Activated naive CD4-positive, alpha-beta T cell treated with anti-CD3 and anti-CD28 coated beads, Interleukin-2, amount 10 ng/mL, durations not matched to agents 7 days and 5 days (primary cell): ENCODE data around the gene OGFRL1.
"Not testable (repeated sequence)": the region's sequence is repeated elsewhere in the genome, so short reads cannot be mapped to it uniquely, and the experiment has no call there.

Experiments
- CTCF ChIA-PET: fragments of 350-600 bp; sonication (Branson Sonifier 250); formaldehyde crosslinking; loops from one replicate; lab custom pipeline; 2021; ENCODE audit warnings: antibody characterized with exemption; lab: Charles Lee
- DNase-seq: peaks from one replicate; pipeline ENCODE4 v3.0.0-alpha.2; 2020
- H3K27ac Mint-ChIP-seq: one replicate; pipeline ENCODE4 v1.8.0; 2021; ENCODE audit warnings: mild to moderate bottlenecking, moderate library complexity, mixed read lengths
- H3K27me3 Mint-ChIP-seq: one replicate; pipeline ENCODE4 v1.8.0; 2021; ENCODE audit warnings: mild to moderate bottlenecking, mixed read lengths
- H3K36me3 Mint-ChIP-seq: one replicate; pipeline ENCODE4 v1.8.0; 2021; ENCODE audit warnings: mixed read lengths
- H3K4me1 Mint-ChIP-seq: one replicate; pipeline ENCODE4 v1.8.0; 2021; ENCODE audit warnings: mixed read lengths
- H3K4me3 Mint-ChIP-seq: one replicate; pipeline ENCODE4 v1.8.0; 2021; ENCODE audit warnings: mild to moderate bottlenecking, moderate library complexity, mixed read lengths
- H3K9me3 Mint-ChIP-seq: one replicate; pipeline ENCODE4 v1.8.0; 2021; ENCODE audit warnings: mixed read lengths

Gene OGFRL1

GRCh38 chr6:71266392-71266791 is 22.2 kb upstream of the OGFRL1 start:
- H3K9me3 Mint-ChIP-seq, CTCF ChIA-PET, H3K27me3 Mint-ChIP-seq, DNase-seq, H3K27ac Mint-ChIP-seq, H3K4me3 Mint-ChIP-seq, H3K4me1 Mint-ChIP-seq, H3K36me3 Mint-ChIP-seq: not testable (repeated sequence)

- no peak for DNase-seq
- CTCF ChIA-PET, result no interaction called here
Measured at GRCh38 chr6:71268735-71269437, 19.7 kb upstream of the OGFRL1 start.

GRCh38 chr6:71277926-71278600 is 10.5 kb upstream of the OGFRL1 start:
- Mint-ChIP-seq H3K27me3 (peaks cover 17% of the 10 kb centered on the region), H3K9me3 (peaks cover 2% of the 10 kb centered on the region), H3K27ac (no peak overlapping the region), H3K4me1 (no peaks in the 10 kb centered on the region), H3K4me3 (no peak overlapping the region), H3K36me3 (no peaks in the 10 kb centered on the region)
- CTCF ChIA-PET, result interaction anchor here (1.1 kb wide), 1 partner anchor 10 kb away, joined by 3 read pairs; no protein-coding TSS in a partner anchor
- no peak for DNase-seq

More at GRCh38 chr6:71268735-71269437, 19.7 kb upstream of the OGFRL1 start:
- Mint-ChIP-seq H3K27me3 (peaks cover 8% of the 10 kb centered on the region), H3K36me3 (no peaks in the 10 kb centered on the region), H3K4me3 (no peak overlapping the region), H3K9me3 (no peaks in the 10 kb centered on the region), H3K4me1 (no peaks in the 10 kb centered on the region), H3K27ac (no peak overlapping the region)

DNA sequence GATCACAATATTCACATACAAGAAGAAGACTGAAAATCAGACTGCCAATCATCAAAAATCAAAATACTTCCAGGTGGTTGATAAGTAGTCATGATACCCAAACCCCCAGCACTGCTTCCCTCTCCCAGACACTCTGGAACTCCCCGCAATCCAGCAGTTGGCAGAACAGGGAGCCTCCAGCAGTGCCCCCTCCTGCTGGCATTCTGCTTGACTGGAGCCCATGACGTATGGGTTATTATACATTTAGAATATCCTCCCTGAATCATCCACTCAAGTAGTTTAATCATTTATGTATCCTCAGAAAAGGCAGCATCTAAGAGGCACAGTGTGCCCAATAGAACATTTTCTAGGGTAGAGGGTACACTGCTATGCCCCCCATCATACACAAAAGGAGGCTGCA is 9.3 kb upstream of the OGFRL1 start:
- Mint-ChIP-seq H3K27me3 (peaks cover 17% of the 10 kb centered on the region), H3K4me1 (no peaks in the 10 kb centered on the region), H3K9me3 (peaks cover 2% of the 10 kb centered on the region), H3K27ac (no peak overlapping the region), H3K36me3 (no peaks in the 10 kb centered on the region), H3K4me3 (no peak overlapping the region)
- no peak for DNase-seq
- CTCF ChIA-PET, result no interaction called here

GRCh38 chr6:71279740-71280139 is 8.9 kb upstream of the OGFRL1 start:
- no peaks in the 10 kb centered on the region for H3K4me1 Mint-ChIP-seq
- H3K9me3 Mint-ChIP-seq, result peaks cover 2% of the 10 kb centered on the region
- H3K36me3 Mint-ChIP-seq, result no peaks in the 10 kb centered on the region
- H3K27ac Mint-ChIP-seq, result no peak overlapping the region
- CTCF ChIA-PET, result no interaction called here
- H3K27me3 Mint-ChIP-seq, result peaks cover 17% of the 10 kb centered on the region
- no peak for DNase-seq
- H3K4me3 Mint-ChIP-seq, result no peak overlapping the region

GRCh38 chr6:71280701-71281100 is 7.9 kb upstream of the OGFRL1 start:
- Mint-ChIP-seq H3K27me3 (peaks cover 17% of the 10 kb centered on the region), H3K27ac (no peak overlapping the region), H3K36me3 (no peaks in the 10 kb centered on the region), H3K9me3 (peaks cover 1% of the 10 kb centered on the region), H3K4me3 (no peak overlapping the region), H3K4me1 (no peaks in the 10 kb centered on the region)
- no peak for DNase-seq
- CTCF ChIA-PET, result no interaction called here

DNA sequence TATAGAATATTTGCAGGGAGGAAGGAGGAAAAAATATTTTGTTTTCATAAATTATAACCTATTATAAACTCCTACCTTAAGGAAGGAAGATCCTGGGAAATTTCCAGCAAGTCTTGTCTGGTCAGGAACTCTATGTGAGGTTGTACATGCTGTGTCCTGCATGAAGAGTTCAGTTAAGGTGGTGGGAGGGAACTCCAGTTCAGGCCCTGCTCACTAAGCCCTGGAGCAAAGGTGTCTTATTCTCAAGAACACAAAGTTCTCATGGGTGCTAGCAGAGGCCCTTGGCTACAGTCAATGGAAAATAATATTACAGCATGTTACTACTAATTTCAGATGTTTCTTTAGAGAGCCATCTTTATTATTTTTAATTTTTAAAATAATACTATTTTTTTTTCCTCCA is 3.8 kb upstream of the OGFRL1 start:
- Mint-ChIP-seq H3K27ac (no peak overlapping the region), H3K4me1 (peaks cover 16% of the 10 kb centered on the region), H3K27me3 (peaks cover 10% of the 10 kb centered on the region), H3K9me3 (no peaks in the 10 kb centered on the region), H3K36me3 (no peaks in the 10 kb centered on the region), H3K4me3 (no peak overlapping the region)
- DNase-seq, result no peak
- CTCF ChIA-PET, result no interaction called here

DNA sequence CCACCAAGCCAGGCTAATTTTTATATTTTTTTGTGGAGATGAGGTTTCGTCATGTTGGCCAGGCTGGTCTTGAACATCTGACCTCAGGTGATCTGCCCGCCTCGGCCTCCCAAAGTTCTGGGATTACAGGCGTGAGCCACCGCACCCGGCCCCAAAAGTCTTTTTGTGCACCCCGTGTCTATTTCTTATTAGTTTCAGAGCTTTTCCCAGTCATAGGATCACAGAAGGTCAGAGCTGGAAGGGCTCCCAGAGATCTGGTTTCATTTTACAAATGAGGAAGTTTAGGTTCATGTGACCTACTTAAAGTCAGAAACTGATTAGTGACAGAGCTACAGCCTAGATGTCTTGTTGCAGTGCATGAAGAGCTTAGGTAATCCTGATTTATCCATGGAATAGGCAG is 1.6 kb upstream of the OGFRL1 start:
- DNase-seq, result no peak
- Mint-ChIP-seq H3K27ac (no peak overlapping the region), H3K36me3 (peaks cover 7% of the 10 kb centered on the region), H3K27me3 (peaks cover 4% of the 10 kb centered on the region), H3K9me3 (no peaks in the 10 kb centered on the region), H3K4me3 (no peak overlapping the region), H3K4me1 (peaks cover 36% of the 10 kb centered on the region)
- CTCF ChIA-PET, result interaction anchor here (2.1 kb wide), 1 partner anchor 13 kb away, joined by 9 read pairs; no protein-coding TSS in a partner anchor

DNA sequence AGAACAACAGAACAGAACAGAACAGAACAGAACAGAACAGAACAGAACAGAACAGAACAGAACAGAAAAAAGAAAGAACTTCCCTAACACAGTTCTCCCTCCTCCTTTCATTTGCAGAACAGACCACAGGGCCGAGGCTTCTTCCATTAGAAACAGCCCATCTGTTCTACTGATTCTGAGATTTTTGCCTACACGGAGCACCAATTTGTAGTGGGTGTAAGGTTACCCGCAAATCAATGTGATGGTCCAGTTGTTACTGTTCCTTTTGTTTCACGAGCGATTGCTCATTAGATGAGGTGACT is 734 bp upstream of the OGFRL1 start:
- peak overlapping the region; percentile 72 for H3K4me3 Mint-ChIP-seq
- H3K4me1 Mint-ChIP-seq, result peaks cover 38% of the 10 kb centered on the region
- no peaks in the 10 kb centered on the region for H3K9me3 Mint-ChIP-seq
- peak overlapping the region; percentile 73 for H3K27ac Mint-ChIP-seq
- H3K36me3 Mint-ChIP-seq, result peaks cover 7% of the 10 kb centered on the region
- CTCF ChIA-PET, result interaction anchor here (0.8 to 2.1 kb wide), 4 partner anchors 10 to 332 kb away, joined by 3 to 9 read pairs (median 3); no protein-coding TSS in a partner anchor
- DNase-seq, result no peak
- peaks cover 4% of the 10 kb centered on the region for H3K27me3 Mint-ChIP-seq

DNA sequence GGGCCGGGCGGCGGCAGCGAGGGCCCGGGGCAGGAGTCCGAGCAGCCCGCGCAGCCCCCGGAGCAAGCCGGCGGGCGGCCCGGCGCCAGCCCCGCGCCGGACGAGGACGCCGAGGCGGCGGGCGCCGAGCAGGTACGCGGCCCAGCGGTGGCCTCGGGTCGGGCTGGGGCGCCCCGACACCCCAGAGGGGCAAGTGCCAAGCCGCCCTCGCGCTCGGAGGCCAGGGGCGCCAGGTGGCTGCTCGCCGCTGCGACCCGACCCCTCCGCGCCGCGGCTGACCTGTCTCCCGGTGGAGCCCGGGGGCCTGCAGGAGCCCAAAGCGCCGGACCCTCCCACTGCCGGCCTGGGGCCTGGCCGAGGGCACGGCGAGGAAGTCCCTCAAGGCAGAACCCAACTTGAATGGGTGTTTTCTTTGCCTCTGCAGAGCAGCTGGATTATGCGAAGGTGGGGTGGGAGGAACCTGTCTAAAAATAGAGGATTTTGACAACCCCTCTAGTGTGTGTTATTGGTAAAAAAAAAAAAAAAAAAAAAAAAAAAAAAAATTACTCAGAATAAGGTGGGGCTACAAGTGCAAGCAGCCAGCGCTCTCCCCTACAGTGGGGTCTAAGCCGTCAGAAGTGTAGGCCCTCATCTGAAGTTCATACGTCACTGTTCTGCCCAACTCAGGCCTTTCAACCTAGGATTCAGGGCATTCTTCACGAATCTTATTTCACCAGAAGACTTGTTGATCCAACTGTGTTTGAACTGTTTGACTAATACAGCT is 609 bp downstream of the OGFRL1 start:
- H3K36me3 Mint-ChIP-seq, result peaks cover 17% of the 10 kb centered on the region
- DNase-seq, result peak; percentile 46
- peaks cover 38% of the 10 kb centered on the region for H3K4me1 Mint-ChIP-seq
- peak overlapping the region; percentile 77 for H3K27ac Mint-ChIP-seq
- CTCF ChIA-PET, result interaction anchor here (2.1 kb wide), 1 partner anchor 11 kb away, joined by 9 read pairs; no protein-coding TSS in a partner anchor
- H3K27me3 Mint-ChIP-seq, result peaks cover 4% of the 10 kb centered on the region
- peak overlapping the region; percentile 77 for H3K4me3 Mint-ChIP-seq
- no peaks in the 10 kb centered on the region for H3K9me3 Mint-ChIP-seq

- H3K27ac Mint-ChIP-seq, result no peak overlapping the region
- peaks cover 21% of the 10 kb centered on the region for H3K36me3 Mint-ChIP-seq
- DNase-seq, result no peak
- peaks cover 38% of the 10 kb centered on the region for H3K4me1 Mint-ChIP-seq
- H3K4me3 Mint-ChIP-seq, result peak overlapping the region; percentile 77
- CTCF ChIA-PET, result no interaction called here
- no peaks in the 10 kb centered on the region for H3K9me3 Mint-ChIP-seq
- peaks cover 4% of the 10 kb centered on the region for H3K27me3 Mint-ChIP-seq
Measured at GRCh38 chr6:71289802-71290175, 1.2 kb downstream of the OGFRL1 start.

DNA sequence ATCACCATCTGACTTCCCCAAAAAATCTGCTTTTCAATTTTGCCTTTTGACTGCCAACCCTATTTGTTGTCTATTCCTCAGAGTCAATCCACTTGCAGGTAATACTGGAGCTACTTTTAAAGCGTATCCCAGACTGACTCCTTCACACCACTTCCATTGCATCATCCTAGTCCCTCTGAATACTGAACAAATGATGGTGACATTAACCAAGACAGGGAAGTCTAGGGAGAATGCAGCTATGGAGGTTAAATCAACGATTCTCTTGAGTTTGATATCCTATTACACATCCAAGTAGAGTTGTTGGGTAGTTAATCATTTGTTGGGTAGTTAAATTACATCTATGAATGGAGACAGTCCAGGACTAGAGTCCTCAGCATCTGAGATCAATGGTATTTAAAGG is 2.0 kb downstream of the OGFRL1 start:
- Mint-ChIP-seq H3K9me3 (no peaks in the 10 kb centered on the region), H3K4me1 (peaks cover 38% of the 10 kb centered on the region), H3K4me3 (peak overlapping the region; percentile 18), H3K36me3 (peaks cover 22% of the 10 kb centered on the region), H3K27me3 (peaks cover 4% of the 10 kb centered on the region), H3K27ac (no peak overlapping the region)
- DNase-seq, result no peak
- CTCF ChIA-PET, result no interaction called here

GRCh38 chr6:71292001-71292400 is 3.4 kb downstream of the OGFRL1 start:
- Mint-ChIP-seq H3K4me3 (no peak overlapping the region), H3K36me3 (peaks cover 25% of the 10 kb centered on the region), H3K9me3 (no peaks in the 10 kb centered on the region), H3K4me1 (peaks cover 37% of the 10 kb centered on the region), H3K27me3 (peaks cover 4% of the 10 kb centered on the region), H3K27ac (no peak overlapping the region)
- no peak for DNase-seq
- CTCF ChIA-PET, result no interaction called here

DNA sequence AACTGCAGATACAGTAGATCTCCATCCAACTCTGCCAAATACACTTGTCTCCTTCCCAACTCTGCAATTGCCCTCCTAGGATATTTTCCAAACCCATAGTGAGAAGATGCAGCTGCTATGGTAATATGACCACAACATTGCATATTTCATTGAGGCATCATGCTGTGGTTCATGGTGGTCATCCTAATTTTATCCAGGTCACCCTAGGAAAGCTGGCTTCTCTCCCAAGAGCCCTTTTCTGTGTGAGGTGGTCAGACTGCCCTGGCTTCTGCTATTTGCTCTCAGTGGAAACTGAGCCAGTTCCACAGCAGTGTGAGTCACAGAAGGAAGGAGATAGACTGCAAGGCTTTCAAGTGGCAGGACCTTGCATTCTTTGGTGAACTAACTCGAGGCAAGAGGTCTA is 5.5 kb downstream of the OGFRL1 start:
- no peak for DNase-seq
- no peaks in the 10 kb centered on the region for H3K27me3 Mint-ChIP-seq
- peaks cover 25% of the 10 kb centered on the region for H3K4me1 Mint-ChIP-seq
- no peak overlapping the region for H3K27ac Mint-ChIP-seq
- no peak overlapping the region for H3K4me3 Mint-ChIP-seq
- peaks cover 30% of the 10 kb centered on the region for H3K36me3 Mint-ChIP-seq
- CTCF ChIA-PET, result no interaction called here
- H3K9me3 Mint-ChIP-seq, result no peaks in the 10 kb centered on the region
